HL-60 (cell line): ENCODE data around the gene NDUFA11.

Experiments used
- DNase-seq, 2 experiments: peaks; one replicate each; pipeline ENCODE4 v3.0.0-alpha.2; 2010 to 2020; ENCODE audit warnings: low read depth in 1 of 2, low spot score in 1 of 2
- H3K27ac ChIP-seq: fragments of 250-450 bp; sonication (Bioruptor Pico); replicated peaks from 2 replicates; pipeline ENCODE4 v1.5.1; 2020; ENCODE audit warnings: mild to moderate bottlenecking, moderate library complexity
- H3K27me3 ChIP-seq: fragments of 250-450 bp; sonication (Bioruptor Pico); 2 replicates; pipeline ENCODE4 v1.5.1; 2021; ENCODE audit warnings: mild to moderate bottlenecking, moderate library complexity; ENCODE audit not compliant: insufficient read depth, poor library complexity, severe bottlenecking
- H3K4me3 ChIP-seq: replicated peaks from 2 replicates; pipeline ENCODE4 v1.5.1; 2011; ENCODE audit warnings: mild to moderate bottlenecking, control low read depth, low read length; ENCODE audit not compliant: insufficient read depth
- CTCF ChIP-seq: IDR thresholded peaks from one replicate; pipeline ENCODE4 v1.5.1; 2011; ENCODE audit warnings: low read length, control low read depth, inconsistent platforms; ENCODE audit not compliant: insufficient read depth
- GABPA ChIP-seq: IDR thresholded peaks from 2 replicates; pipeline ENCODE4 v1.6.1; 2012; ENCODE audit warnings: low read depth
- POLR2AphosphoS5 ChIP-seq: IDR thresholded peaks from 2 replicates; pipeline ENCODE4 v1.6.1; 2012; ENCODE audit warnings: low read depth
- REST ChIP-seq: IDR thresholded peaks from 2 replicates; pipeline ENCODE4 v1.6.1; 2012; ENCODE audit warnings: low read depth; ENCODE audit not compliant: insufficient replicate concordance
- SPI1 ChIP-seq: IDR thresholded peaks from 2 replicates; pipeline ENCODE4 v1.6.1; 2012; ENCODE audit warnings: low read depth, mild to moderate bottlenecking, borderline replicate concordance

NDUFA11 gene

DNA sequence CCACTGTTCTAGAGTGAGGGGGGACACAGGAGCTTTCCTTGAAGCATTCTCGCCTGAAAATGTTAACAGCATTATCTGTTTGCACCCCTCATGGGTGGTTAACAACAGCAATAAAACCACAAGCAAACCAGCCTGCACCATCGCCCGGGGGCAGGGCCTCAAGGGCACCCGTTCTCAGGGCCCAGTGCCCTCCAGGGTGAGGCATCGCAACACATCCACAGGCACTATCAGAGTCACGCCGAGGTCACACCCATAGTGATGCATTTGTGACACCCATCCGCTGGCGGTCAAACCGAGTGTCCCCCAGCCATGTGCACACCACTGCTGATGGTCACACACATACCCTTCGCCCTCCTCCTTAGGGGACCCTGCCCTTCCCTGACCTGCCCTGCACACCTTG is 37.8 kb downstream of the NDUFA11 start:
- Histone ChIP-seq H3K27ac (no peak overlapping the region), H3K27me3 (no peaks in the 10 kb centered on the region), H3K4me3 (no peak overlapping the region)
- no peak for DNase-seq
- TF ChIP-seq SPI1 (no peak), POLR2AphosphoS5 (no peak), CTCF (no peak), REST (no peak), GABPA (no peak)

DNA sequence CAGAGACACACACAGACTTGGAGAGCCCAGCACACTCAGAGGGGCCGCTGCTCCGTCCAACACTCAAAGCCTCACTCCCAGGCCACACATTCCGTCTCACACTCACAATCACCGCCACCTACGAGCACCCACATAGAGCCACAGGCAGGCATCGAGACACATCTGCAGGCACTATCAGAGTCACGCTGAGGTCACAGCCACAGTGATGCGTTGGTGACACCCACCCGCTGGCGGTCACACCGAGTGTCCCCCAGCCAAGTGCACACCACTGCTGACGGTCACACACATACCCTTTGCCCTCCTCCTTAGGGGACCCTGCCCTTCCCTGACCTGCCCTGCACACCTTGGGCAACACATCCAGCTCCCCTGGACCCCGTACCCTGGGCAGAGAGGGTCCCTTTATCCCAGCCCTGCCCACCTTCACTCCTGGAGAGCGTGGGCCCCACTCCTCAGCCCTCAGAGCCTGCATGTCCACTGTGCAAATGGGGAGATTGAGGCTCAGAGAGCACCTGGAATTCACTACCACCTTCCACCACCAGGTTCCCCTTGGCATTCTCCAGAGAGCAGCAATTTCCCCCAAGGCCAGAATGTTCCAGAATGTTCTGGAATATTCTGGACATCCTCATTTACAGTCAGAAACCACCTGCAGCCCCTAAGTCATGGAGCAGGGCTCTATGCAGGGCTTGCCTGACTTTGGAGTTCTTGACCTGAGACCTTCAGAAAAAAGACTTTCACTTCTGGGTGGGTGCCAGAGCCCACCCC is 38.7 kb downstream of the NDUFA11 start:
- H3K27ac ChIP-seq, result no peak overlapping the region
- TF ChIP-seq SPI1 (no peak), REST (no peak), CTCF (no peak), GABPA (no peak), POLR2AphosphoS5 (no peak)
- no peak for DNase-seq
- H3K27me3 ChIP-seq, result no peaks in the 10 kb centered on the region
- H3K4me3 ChIP-seq, result no peak overlapping the region

GRCh38 chr19:5864013-5864720 is 39.4 kb downstream of the NDUFA11 start:
- TF ChIP-seq REST, result no peak
- no peak for TF ChIP-seq POLR2AphosphoS5
- no peak for TF ChIP-seq CTCF
- TF ChIP-seq GABPA, result no peak
- TF ChIP-seq SPI1, result no peak
- DNase-seq, result no peak

More at GRCh38 chr19:5864013-5864720, 39.4 kb downstream of the NDUFA11 start:
- H3K4me3 ChIP-seq, result no peak overlapping the region
- H3K27me3 ChIP-seq, result no peaks in the 10 kb centered on the region
- no peak overlapping the region for H3K27ac ChIP-seq
